ENCODE data around the gene CCKAR. TPM values are rescaled to one million over a fixed set of nuclear protein-coding genes. Genes with fewer than 3 reads are reported as not detected.
"Not testable (repeated sequence)": the region's sequence is repeated elsewhere in the genome, so short reads cannot be mapped to it uniquely, and the experiment has no call there.

CCKAR gene
- polyA plus RNA-seq, 6 donors from 2014 or later: not detected

GRCh38 chr4:26509681-26510333 is 19.5 kb upstream of the CCKAR start:
- H3K27ac Mint-ChIP-seq: no peak overlapping the region
- no peaks in the 10 kb centered on the region for H3K36me3 Mint-ChIP-seq
- ATAC-seq (ENCODE audit: low read depth in 2 of 2): no peak
- no peak overlapping the region for H3K4me3 Mint-ChIP-seq
- no peak for DNase-seq
- H3K9me3 Mint-ChIP-seq: peaks cover 0 to 2% (median 0%) of the 10 kb centered on the region in 7 donors
- peaks cover 6 to 12% (median 12%) of the 10 kb centered on the region in 3 donors for H3K27me3 Mint-ChIP-seq
- H3K4me1 Mint-ChIP-seq: no peaks in the 10 kb centered on the region

DNA sequence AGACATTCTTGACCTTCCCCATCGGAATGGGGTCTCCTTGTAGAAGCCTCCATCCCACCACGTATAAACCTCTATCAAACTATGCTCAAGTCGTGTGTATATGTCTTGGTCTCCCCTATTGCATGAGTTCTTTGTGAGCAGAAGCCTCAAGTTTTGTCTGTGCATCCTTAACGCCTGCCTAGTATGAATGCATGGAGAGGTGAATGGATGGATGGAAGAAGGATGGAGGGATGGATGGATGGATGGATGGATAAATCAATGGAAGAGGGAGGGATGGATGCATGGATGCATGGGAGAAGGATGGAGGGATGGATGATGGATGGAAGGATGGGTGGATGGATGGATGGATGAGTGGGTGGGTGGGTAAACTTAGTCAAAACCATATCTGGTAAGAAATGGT is 17.0 kb upstream of the CCKAR start:
- DNase-seq (no peak), ATAC-seq (ENCODE audit: low read depth in 2 of 2) (no peak)
- Mint-ChIP-seq H3K27ac (no peak overlapping the region), H3K9me3 (peaks cover 0 to 2% (median 0%) of the 10 kb centered on the region in 7 donors), H3K36me3 (no peaks in the 10 kb centered on the region), H3K4me3 (no peak overlapping the region), H3K27me3 (peaks cover 4 to 15% (median 8%) of the 10 kb centered on the region in 3 donors), H3K4me1 (no peaks in the 10 kb centered on the region)

GRCh38 chr4:26503844-26504243 is 13.6 kb upstream of the CCKAR start:
- ATAC-seq (ENCODE audit: low read depth in 2 of 2): no peak
- H3K9me3 Mint-ChIP-seq: peaks cover 0 to 14% (median 6%) of the 10 kb centered on the region in 7 donors

DNA sequence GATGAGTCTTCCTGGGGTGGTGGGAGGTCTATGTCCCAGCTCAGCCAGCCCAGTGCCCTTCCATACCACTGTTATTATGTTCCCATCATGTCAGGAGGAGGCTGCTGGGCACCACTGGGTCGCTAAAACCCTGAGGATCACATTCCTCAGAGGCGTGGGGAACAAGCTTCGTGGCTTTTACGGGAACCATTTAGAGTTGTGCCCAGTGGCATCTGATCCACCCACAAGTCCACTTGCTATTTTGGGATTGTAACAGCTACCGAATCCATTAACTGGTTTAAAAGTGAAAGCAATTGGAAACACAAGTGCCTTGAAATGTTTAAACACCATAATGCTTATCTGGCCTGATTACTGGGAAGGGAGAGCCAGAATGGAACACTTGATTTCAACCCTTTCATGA is 13.1 kb upstream of the CCKAR start:
- H3K4me1 Mint-ChIP-seq: no peaks in the 10 kb centered on the region
- ATAC-seq (ENCODE audit: low read depth in 2 of 2) (no peak), DNase-seq (no peak)
- H3K36me3 Mint-ChIP-seq: no peaks in the 10 kb centered on the region
- no peak overlapping the region for H3K27ac Mint-ChIP-seq
- H3K9me3 Mint-ChIP-seq: peaks cover 0 to 16% (median 6%) of the 10 kb centered on the region in 7 donors
- H3K4me3 Mint-ChIP-seq: no peak overlapping the region
- peaks cover 4 to 29% (median 20%) of the 10 kb centered on the region in 3 donors for H3K27me3 Mint-ChIP-seq

More at GRCh38 chr4:26503844-26504243, 13.6 kb upstream of the CCKAR start:
- no peak overlapping the region for H3K27ac Mint-ChIP-seq
- H3K4me3 Mint-ChIP-seq: no peak overlapping the region
- peaks cover 4 to 27% (median 20%) of the 10 kb centered on the region in 3 donors for H3K27me3 Mint-ChIP-seq
- H3K4me1 Mint-ChIP-seq: no peaks in the 10 kb centered on the region
- no peaks in the 10 kb centered on the region for H3K36me3 Mint-ChIP-seq
- DNase-seq: no peak

- not testable (repeated sequence) for DNase-seq; H3K27ac Mint-ChIP-seq; H3K36me3 Mint-ChIP-seq; H3K4me1 Mint-ChIP-seq; H3K4me3 Mint-ChIP-seq; ATAC-seq (ENCODE audit: low read depth in 2 of 2)
- Mint-ChIP-seq H3K27me3 (peaks cover 7 to 29% (median 25%) of the 10 kb centered on the region in 3 donors), H3K9me3 (peaks cover 0 to 16% (median 5%) of the 10 kb centered on the region in 7 donors)
Measured at GRCh38 chr4:26500565-26500999, 10.3 kb upstream of the CCKAR start.

DNA sequence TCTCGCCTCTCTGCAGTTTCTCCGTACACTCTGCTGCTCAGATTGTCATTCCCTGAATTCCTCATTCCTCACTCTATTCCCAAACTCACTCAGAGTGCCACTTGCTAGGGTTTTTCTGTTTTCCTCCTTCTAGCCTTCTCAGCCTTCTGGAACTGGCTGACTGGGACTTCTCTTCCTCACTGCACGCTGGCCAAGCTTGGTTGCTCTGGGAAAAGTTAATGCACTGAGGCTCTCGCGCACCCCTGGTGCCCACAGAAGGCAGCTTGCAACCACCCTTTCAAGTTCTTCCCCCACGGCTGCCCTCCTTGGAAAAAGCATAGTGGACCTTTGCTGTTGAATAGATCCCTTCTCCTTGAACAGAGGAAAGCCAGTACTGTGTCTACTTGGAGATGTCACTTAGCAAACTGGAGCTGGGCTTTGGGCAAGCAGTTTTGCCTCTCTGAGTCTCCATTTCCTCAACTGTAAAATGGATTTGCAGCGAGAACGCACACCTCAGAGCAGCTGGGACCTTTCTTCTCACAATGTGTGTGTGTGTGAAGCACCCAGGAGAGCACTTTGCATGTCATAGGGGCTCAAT is 6.0 kb upstream of the CCKAR start:
- peaks cover 0 to 5% of the 10 kb centered on the region in 2 donors for H3K36me3 Mint-ChIP-seq
- H3K9me3 Mint-ChIP-seq: peaks cover 0 to 16% (median 7%) of the 10 kb centered on the region in 7 donors
- H3K4me3 Mint-ChIP-seq: no peak overlapping the region

GRCh38 chr4:26493461-26493860 is 3.2 kb upstream of the CCKAR start:
- no peak overlapping the region for H3K27ac Mint-ChIP-seq
- no peak for ATAC-seq (ENCODE audit: low read depth in 2 of 2)

More for the DNA sequence above, 6.0 kb upstream of the CCKAR start:
- Mint-ChIP-seq H3K27me3 (peaks cover 12 to 54% (median 39%) of the 10 kb centered on the region in 3 donors), H3K4me1 (peaks cover 0 to 4% (median 0%) of the 10 kb centered on the region in 3 donors), H3K27ac (peak overlapping the region in 1 of 6 donors; percentile 42)
- no peak for ATAC-seq (ENCODE audit: low read depth in 2 of 2)
- DNase-seq: no peak

DNA sequence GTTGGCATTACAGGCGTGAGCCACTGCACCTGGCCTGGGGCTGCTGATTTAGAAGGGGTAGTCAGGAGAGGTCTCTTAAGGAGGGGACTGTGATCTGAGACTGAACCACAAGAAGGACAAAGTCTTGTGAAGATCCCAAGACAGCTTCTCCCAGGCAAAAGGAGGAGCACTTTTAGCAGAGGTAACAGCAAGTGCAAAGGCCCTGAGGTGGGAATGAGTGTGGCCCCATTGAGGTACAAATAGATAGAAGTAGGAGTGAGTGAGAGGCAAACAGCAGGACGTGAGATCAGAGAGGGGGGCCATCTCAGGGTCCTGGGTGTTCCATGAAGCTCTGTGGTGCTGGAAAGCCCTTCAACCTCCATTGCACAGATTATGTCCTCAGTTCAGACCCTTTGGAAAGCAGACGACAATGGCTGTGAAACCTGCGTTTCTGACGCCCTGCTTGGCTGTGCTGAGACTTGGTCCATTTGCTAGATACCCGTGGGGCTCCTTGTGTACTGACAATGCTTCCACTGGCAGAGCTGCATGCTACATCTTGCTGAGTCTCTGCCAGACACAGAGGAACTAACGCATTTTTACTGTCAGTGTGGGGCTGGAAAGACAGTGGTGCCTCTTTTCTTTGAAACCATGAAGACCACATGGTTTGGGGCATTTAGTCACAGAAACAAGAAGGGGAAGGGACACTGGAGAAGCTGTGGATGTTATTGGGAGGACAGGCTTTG is 1.3 kb upstream of the CCKAR start:
- ATAC-seq (ENCODE audit: low read depth in 2 of 2): no peak

More at GRCh38 chr4:26493461-26493860, 3.2 kb upstream of the CCKAR start:
- no peak for DNase-seq
- Mint-ChIP-seq H3K4me3 (no peak overlapping the region), H3K4me1 (peaks cover 0 to 4% (median 0%) of the 10 kb centered on the region in 3 donors), H3K36me3 (peaks cover 0 to 5% of the 10 kb centered on the region in 2 donors), H3K27me3 (peaks cover 26 to 56% (median 44%) of the 10 kb centered on the region in 3 donors), H3K9me3 (peaks cover 0 to 8% (median 3%) of the 10 kb centered on the region in 7 donors)

DNA sequence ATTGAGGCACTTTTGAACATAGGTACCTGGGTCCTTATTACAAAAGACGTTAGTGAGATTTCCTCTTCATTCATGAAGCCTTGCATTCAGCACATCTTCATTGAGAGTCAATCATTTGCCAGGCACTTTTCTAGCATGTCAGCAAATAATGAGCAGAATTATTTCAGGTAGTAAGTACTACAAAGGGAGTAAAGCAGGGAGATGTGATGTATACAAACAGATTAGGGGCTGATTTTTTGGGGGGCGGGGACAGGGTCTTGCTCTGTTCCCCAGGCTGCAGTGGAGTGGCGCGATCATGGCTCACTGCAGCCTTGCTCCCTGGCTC is 638 bp upstream of the CCKAR start:
- Mint-ChIP-seq H3K4me3 (no peak overlapping the region), H3K9me3 (peaks cover 0 to 8% (median 3%) of the 10 kb centered on the region in 7 donors), H3K27ac (no peak overlapping the region), H3K36me3 (peaks cover 0 to 5% of the 10 kb centered on the region in 2 donors), H3K4me1 (peaks cover 0 to 4% (median 0%) of the 10 kb centered on the region in 3 donors), H3K27me3 (peaks cover 23 to 58% (median 52%) of the 10 kb centered on the region in 3 donors)
- DNase-seq: no peak
- ATAC-seq (ENCODE audit: low read depth in 2 of 2): no peak

More for the DNA sequence above, 1.3 kb upstream of the CCKAR start:
- no peak for DNase-seq
- Mint-ChIP-seq H3K4me3 (no peak overlapping the region), H3K27me3 (peaks cover 29 to 62% (median 52%) of the 10 kb centered on the region in 3 donors), H3K9me3 (peaks cover 0 to 8% (median 3%) of the 10 kb centered on the region in 7 donors), H3K36me3 (peaks cover 0 to 5% of the 10 kb centered on the region in 2 donors), H3K4me1 (peaks cover 0 to 4% (median 0%) of the 10 kb centered on the region in 3 donors), H3K27ac (peak overlapping the region in 1 of 6 donors; percentile 79)

- peaks cover 0 to 4% (median 0%) of the 10 kb centered on the region in 3 donors for H3K4me1 Mint-ChIP-seq
- no peak for DNase-seq
- no peak overlapping the region for H3K4me3 Mint-ChIP-seq
- no peak for ATAC-seq (ENCODE audit: low read depth in 2 of 2)
- H3K36me3 Mint-ChIP-seq: no peaks in the 10 kb centered on the region
- peak overlapping the region in 1 of 6 donors; percentile 56 for H3K27ac Mint-ChIP-seq
- peaks cover 17 to 48% (median 42%) of the 10 kb centered on the region in 3 donors for H3K27me3 Mint-ChIP-seq
- H3K9me3 Mint-ChIP-seq: peaks cover 0 to 3% (median 0%) of the 10 kb centered on the region in 7 donors
Measured at GRCh38 chr4:26489101-26489985, 941 bp downstream of the CCKAR start.

DNA sequence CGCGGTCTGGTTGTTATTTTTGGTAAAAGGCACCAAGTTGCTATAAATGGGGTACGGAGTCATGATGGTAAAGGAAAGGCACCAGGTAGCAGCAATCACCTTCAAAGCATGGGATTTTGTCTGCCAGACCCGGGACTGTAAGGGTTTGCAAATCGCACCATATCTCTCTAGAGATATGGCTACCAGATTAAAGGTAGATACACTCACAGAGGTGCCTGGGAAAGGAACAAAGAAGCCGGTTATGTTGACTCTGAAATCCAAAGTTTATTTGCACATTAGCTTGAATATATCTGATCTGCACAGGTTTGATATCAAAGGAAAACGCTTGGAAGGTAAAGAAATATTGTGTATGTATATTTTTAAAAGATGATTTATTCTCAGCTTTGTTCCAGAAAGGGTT is 4.6 kb downstream of the CCKAR start:
- Mint-ChIP-seq H3K9me3 (peaks cover 0 to 4% (median 0%) of the 10 kb centered on the region in 7 donors), H3K27ac (no peak overlapping the region), H3K36me3 (no peaks in the 10 kb centered on the region), H3K4me3 (no peak overlapping the region), H3K27me3 (peaks cover 14 to 27% (median 16%) of the 10 kb centered on the region in 3 donors), H3K4me1 (no peaks in the 10 kb centered on the region)
- no peak for DNase-seq
- no peak for ATAC-seq (ENCODE audit: low read depth in 2 of 2)

DNA sequence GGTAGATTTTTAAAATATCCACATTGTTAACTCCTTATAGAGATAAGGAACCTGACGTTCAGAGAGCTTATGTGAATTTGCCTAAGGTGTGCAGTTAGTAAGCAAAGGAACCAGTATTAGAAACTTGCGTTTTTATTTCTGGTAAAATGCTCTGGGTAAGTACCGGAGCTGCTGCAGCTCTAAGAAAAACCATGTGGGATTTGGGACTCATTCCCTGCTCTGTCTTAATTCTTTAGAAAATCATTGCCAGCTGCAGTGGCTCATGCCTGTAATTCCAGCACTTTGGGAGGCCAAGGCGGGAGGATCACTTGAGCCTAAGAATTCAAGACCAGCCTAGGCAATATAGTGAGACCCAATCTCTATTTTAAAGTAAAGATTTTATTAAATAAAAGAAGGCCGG is 5.8 kb downstream of the CCKAR start:
- no peaks in the 10 kb centered on the region for H3K4me1 Mint-ChIP-seq
- no peak for ATAC-seq (ENCODE audit: low read depth in 2 of 2)

More for the DNA sequence above, 5.8 kb downstream of the CCKAR start:
- peaks cover 7 to 16% (median 16%) of the 10 kb centered on the region in 3 donors for H3K27me3 Mint-ChIP-seq
- no peak for DNase-seq
- H3K27ac Mint-ChIP-seq: no peak overlapping the region
- peaks cover 0 to 4% (median 0%) of the 10 kb centered on the region in 7 donors for H3K9me3 Mint-ChIP-seq
- no peak overlapping the region for H3K4me3 Mint-ChIP-seq
- H3K36me3 Mint-ChIP-seq: no peaks in the 10 kb centered on the region

Data from naive B cell (primary cell).